HepG2 (cell line): ENCODE data around the gene PCYOX1L. TPM values are rescaled to one million over a fixed set of nuclear protein-coding genes. Genes with fewer than 3 reads are reported as not detected.

ENCODE experiments used
- ATF7 ChIP-seq, 2 experiments: fragments of 450-650 bp in 1 of 2; sonication (generic) in 1 of 2; formaldehyde crosslinking in 1 of 2; IDR thresholded peaks; 2 replicates each; pipeline versions ENCODE4 v1.4.0 to v1.6.1; 2016 to 2020; ENCODE audit warnings: antibody characterized with exemption in 1 of 2, mild to moderate bottlenecking in 1 of 2, missing genetic modification reagents in 1 of 2
- FOXJ3 ChIP-seq: sonication (generic); formaldehyde crosslinking; IDR thresholded peaks from 2 replicates; pipeline ENCODE4 v1.4.0; 2020; ENCODE audit warnings: missing genetic modification reagents, mild to moderate bottlenecking, borderline replicate concordance
- HNRNPH1 ChIP-seq: fragments of 200-400 bp; formaldehyde crosslinking; optimal IDR thresholded peaks from 2 replicates; pipeline ENCODE3; 2017; ENCODE audit warnings: mild to moderate bottlenecking, low read depth, low read length
- KDM4B ChIP-seq: sonication (generic); formaldehyde crosslinking; IDR thresholded peaks from 2 replicates; pipeline ENCODE4 v1.4.0; 2020; ENCODE audit warnings: missing genetic modification reagents
- KMT2A ChIP-seq: sonication (generic); formaldehyde crosslinking; IDR thresholded peaks from 2 replicates; pipeline ENCODE4 v1.4.0; 2020; ENCODE audit warnings: missing genetic modification reagents
- MAZ ChIP-seq, 2 experiments: sonication (generic) in 1 of 2; formaldehyde crosslinking in 1 of 2; IDR thresholded peaks; 2 replicates each; pipeline versions ENCODE4 v1.5.0 to v1.6.1; 2012 to 2020; ENCODE audit warnings: low read depth in 2 of 2, mild to moderate bottlenecking in 2 of 2, borderline replicate concordance in 1 of 2, improper control_type of control experiment in 1 of 2, low read length in 1 of 2, missing genetic modification reagents in 1 of 2, moderate library complexity in 1 of 2
- MED1 ChIP-seq: sonication (generic); formaldehyde crosslinking; IDR thresholded peaks from 2 replicates; pipeline ENCODE4 v1.4.0; 2020; ENCODE audit warnings: missing genetic modification reagents
- MNT ChIP-seq: fragments of 450-650 bp; IDR thresholded peaks from 2 replicates; pipeline ENCODE4 v1.6.1; 2016
- MXD4 ChIP-seq: IDR thresholded peaks from 2 replicates; pipeline ENCODE4 v1.6.1; 2016; ENCODE audit warnings: mild to moderate bottlenecking, missing biosample characterization, missing genetic modification reagents
- SMARCE1 ChIP-seq: fragments of 450-650 bp; IDR thresholded peaks from 2 replicates; pipeline ENCODE4 v1.6.1; 2017; ENCODE audit warnings: borderline replicate concordance
- SSRP1 ChIP-seq: IDR thresholded peaks from 2 replicates; pipeline ENCODE4 v1.6.1; 2016; ENCODE audit warnings: control low read depth
- TBX2 ChIP-seq: sonication (generic); formaldehyde crosslinking; IDR thresholded peaks from 2 replicates; pipeline ENCODE4 v1.5.0; 2020; ENCODE audit warnings: missing genetic modification reagents, mild to moderate bottlenecking, borderline replicate concordance
- USF2 ChIP-seq, 2 experiments: sonication (generic) in 1 of 2; formaldehyde crosslinking in 1 of 2; IDR thresholded peaks; 2 replicates each; pipeline versions ENCODE4 v1.5.1 to v1.6.1; 2011 to 2020; ENCODE audit warnings: borderline replicate concordance in 1 of 2, low read depth in 1 of 2, low read length in 1 of 2, mild to moderate bottlenecking in 1 of 2, missing genetic modification reagents in 1 of 2, moderate library complexity in 1 of 2
- ZBTB3 ChIP-seq: sonication (generic); formaldehyde crosslinking; IDR thresholded peaks from 2 replicates; pipeline ENCODE4 v1.4.0; 2020; ENCODE audit warnings: low read depth, mild to moderate bottlenecking, moderate library complexity, missing genetic modification reagents, borderline replicate concordance
- ZBTB39 ChIP-seq: sonication (generic); formaldehyde crosslinking; IDR thresholded peaks from 2 replicates; pipeline ENCODE4 v1.5.0; 2020; ENCODE audit warnings: missing genetic modification reagents
- ZNF18 ChIP-seq: sonication (generic); formaldehyde crosslinking; IDR thresholded peaks from 2 replicates; pipeline ENCODE4 v1.8.0; 2022; ENCODE audit warnings: mild to moderate bottlenecking, missing genetic modification reagents; ENCODE audit not compliant: insufficient replicate concordance
- ZNF460 ChIP-seq: sonication (generic); formaldehyde crosslinking; IDR thresholded peaks from 2 replicates; pipeline ENCODE4 v1.5.1; 2020; ENCODE audit warnings: missing genetic modification reagents, mild to moderate bottlenecking, borderline replicate concordance
- ZNF691 ChIP-seq: sonication (generic); formaldehyde crosslinking; IDR thresholded peaks from 2 replicates; pipeline ENCODE4 v1.4.0; 2020; ENCODE audit warnings: missing genetic modification reagents, low read depth, mild to moderate bottlenecking, borderline replicate concordance
- ZSCAN25 ChIP-seq: sonication (generic); formaldehyde crosslinking; IDR thresholded peaks from 2 replicates; pipeline ENCODE4 v1.8.0; 2022; ENCODE audit warnings: mild to moderate bottlenecking, missing genetic modification reagents
- polyA plus RNA-seq, 8 experiments: library from polyadenylated mRNA; depleted of rRNA in 3 of 8; stranded (reverse) in 7 of 8; unstranded in 1 of 8; fragments of >200 nt; fragmentation: Illumina TruSeq in 4 of 8; extraction: Trizol in 4 of 8; gene quantifications; 2 replicates each; pipeline versions ENCODE4 v1.2.1 to v1.2.3, GENCODE V29; 2011 to 2016; ENCODE audit warnings: low read depth in 4 of 8, missing spikeins in 1 of 8, mixed read lengths in 1 of 8; ENCODE audit not compliant: insufficient read depth in 1 of 8
- total RNA-seq, 5 experiments: library from RNA; depleted of rRNA; stranded (reverse); fragments of >200 nt; fragmentation: Illumina TruSeq; extraction: Trizol; gene quantifications; 2 replicates each; pipeline ENCODE4 v1.2.3, GENCODE V29; 2016; ENCODE audit warnings: low read depth in 1 of 5

The PCYOX1L gene
- total and polyA plus RNA-seq, 2 of the 13 experiments (the other 11 are each of a cell fraction or from before 2014, with no cell fraction given) = 1.00 to 3.7 TPM

- TF ChIP-seq MXD4 (no peak), SSRP1 (CRISPR knock-in tag) (no peak), ZSCAN25 (CRISPR knock-in tag) (no peak), ATF7 (IDR thresholded peaks at IDR 0.05) (no peak), ATF7 (CRISPR knock-in tag; IDR thresholded peaks at IDR 0.05) (no peak), USF2 (IDR thresholded peaks at IDR 0.05; ENCODE audit: low read depth, low read length) (no peak), USF2 (CRISPR knock-in tag; IDR thresholded peaks at IDR 0.05; ENCODE audit: borderline replicate concordance) (peak; percentile 31; the same call in 1 of the 2 replicates), TBX2 (CRISPR knock-in tag) (peak; percentile 36; the same call in 1 of the 2 replicates), KDM4B (no peak), ZNF691 (CRISPR knock-in tag) (0 out of 2 replicates have a peak, but pooled peaks have one; percentile 8), ZNF18 (no peak), ZBTB3 (CRISPR knock-in tag) (no peak), ZBTB39 (CRISPR knock-in tag) (no peak), ZNF460 (no peak), FOXJ3 (CRISPR knock-in tag) (no peak), MED1 (CRISPR knock-in tag) (0 out of 2 replicates have a peak, but pooled peaks have one; percentile 30), KMT2A (CRISPR knock-in tag) (no peak), SMARCE1 (no peak), HNRNPH1 (no peak), MAZ (IDR thresholded peaks at IDR 0.05; ENCODE audit: borderline replicate concordance, low read depth, low read length) (no peak), MAZ (CRISPR knock-in tag; IDR thresholded peaks at IDR 0.05; ENCODE audit: low read depth) (peak; percentile 37; the same call in 1 of the 2 replicates), MNT (no peak)
These were observed 47.1 kb downstream of the PCYOX1L start (continued) for GRCh38 chr5:149404746-149405549.
